Adrenal gland (tissue), 5 donors: ENCODE measurements around the gene EVC.
"Not testable (repeated sequence)": the region's sequence is repeated elsewhere in the genome, so short reads cannot be mapped to it uniquely, and the experiment has no call there.

Experiments used
- CTCF ChIP-seq, 6 experiments: fragments of 450-650 bp in 4 of 6; fragments of 200-600 bp in 2 of 6; sonication (generic) in 1 of 6; IDR thresholded peaks; 1 replicate in 5 of 6; 2 replicates in 1 of 6; pipeline versions ENCODE4 v1.5.1 to v1.8.0; 2016 to 2021; ENCODE audit warnings: antibody characterized with exemption in 6 of 6, mild to moderate bottlenecking in 2 of 6, moderate library complexity in 1 of 6
- POLR2A ChIP-seq, 2 donors: fragments of 450-650 bp; IDR thresholded peaks; one replicate each; pipeline ENCODE4 v1.6.1; 2017; ENCODE audit warnings: antibody characterized with exemption in 2 of 2, mild to moderate bottlenecking in 2 of 2, moderate library complexity in 1 of 2
- donor health status: DM: no; HTN: no; CAD: no.

- not testable (repeated sequence) for TF ChIP-seq CTCF, POLR2A (IDR thresholded peaks at IDR 0.05)
Measured at GRCh38 chr4:5837483-5837882, 126.5 kb downstream of the EVC start.
